ENCODE data around the gene ASAP2.

ASAP2 gene

DNA sequence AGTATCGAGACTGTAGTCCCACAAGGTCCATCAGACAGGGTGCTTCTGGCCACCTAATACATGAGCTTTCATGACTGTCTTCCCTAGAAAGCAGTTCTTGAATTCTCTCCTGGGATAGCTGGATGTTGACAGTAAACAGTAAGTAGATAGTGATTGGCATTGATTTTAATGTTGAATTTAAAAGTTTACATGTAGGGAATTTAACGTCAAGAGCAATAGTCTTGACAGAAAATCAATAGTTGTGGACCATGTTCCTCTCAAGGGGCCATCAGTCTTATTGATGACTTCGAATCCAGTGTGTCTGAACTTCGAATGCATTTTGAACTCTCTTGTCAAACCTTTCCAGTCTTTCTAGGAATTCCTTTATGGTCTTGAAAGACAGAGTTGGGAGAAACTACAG lies 152.9 kb downstream of the ASAP2 start:
- Histone ChIP-seq H3K36me3 (ENCODE audit: control insufficient read depth, insufficient read depth, low read length) (peaks cover 21% of the 10 kb centered on the region; the same call in 1 of the 2 replicates), H3K27me3 (ENCODE audit: control insufficient read depth, insufficient read depth, low read length) (no peaks in the 10 kb centered on the region)

DNA sequence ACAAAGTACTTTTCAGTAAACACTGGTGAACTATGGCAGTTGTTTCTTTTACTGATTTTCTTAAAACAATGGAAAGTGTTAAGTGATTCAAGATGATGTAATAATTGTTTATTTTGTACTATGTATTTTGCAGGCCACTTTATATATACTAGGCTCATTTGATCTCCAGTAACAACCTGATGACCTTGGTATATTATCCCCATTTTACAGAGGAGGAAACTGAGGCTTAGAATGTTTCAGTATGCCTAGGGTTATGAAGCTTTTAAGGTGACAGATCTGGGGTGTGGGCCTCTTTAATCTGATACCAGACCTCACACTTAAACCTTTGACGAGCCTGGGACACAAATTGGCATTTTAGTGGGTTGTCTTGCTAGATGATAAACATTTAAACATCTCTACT lies 153.5 kb downstream of the ASAP2 start:
- Histone ChIP-seq H3K9ac (ENCODE audit: low read depth, low read length) (no peak overlapping the region), H3K4me1 (ENCODE audit: control insufficient read depth, insufficient read depth, low read length) (peaks cover 17% of the 10 kb centered on the region), H3K4me3 (ENCODE audit: low read depth, low read length) (no peak overlapping the region), H3K9me3 (ENCODE audit: control insufficient read depth, insufficient read depth, low read length) (no peaks in the 10 kb centered on the region), H3K27ac (ENCODE audit: low read depth, low read length) (no peak overlapping the region), H3K36me3 (ENCODE audit: control insufficient read depth, insufficient read depth, low read length) (peaks cover 21% of the 10 kb centered on the region; the same call in 1 of the 2 replicates), H3K27me3 (ENCODE audit: control insufficient read depth, insufficient read depth, low read length) (no peaks in the 10 kb centered on the region)

More for the DNA sequence above, 152.9 kb downstream of the ASAP2 start:
- no peak overlapping the region for H3K4me3 ChIP-seq (ENCODE audit: low read depth, low read length)
- H3K9ac ChIP-seq (ENCODE audit: low read depth, low read length), result no peak overlapping the region
- no peak overlapping the region for H3K27ac ChIP-seq (ENCODE audit: low read depth, low read length)
- no peaks in the 10 kb centered on the region for H3K9me3 ChIP-seq (ENCODE audit: control insufficient read depth, insufficient read depth, low read length)
- H3K4me1 ChIP-seq (ENCODE audit: control insufficient read depth, insufficient read depth, low read length), result peaks cover 19% of the 10 kb centered on the region

DNA sequence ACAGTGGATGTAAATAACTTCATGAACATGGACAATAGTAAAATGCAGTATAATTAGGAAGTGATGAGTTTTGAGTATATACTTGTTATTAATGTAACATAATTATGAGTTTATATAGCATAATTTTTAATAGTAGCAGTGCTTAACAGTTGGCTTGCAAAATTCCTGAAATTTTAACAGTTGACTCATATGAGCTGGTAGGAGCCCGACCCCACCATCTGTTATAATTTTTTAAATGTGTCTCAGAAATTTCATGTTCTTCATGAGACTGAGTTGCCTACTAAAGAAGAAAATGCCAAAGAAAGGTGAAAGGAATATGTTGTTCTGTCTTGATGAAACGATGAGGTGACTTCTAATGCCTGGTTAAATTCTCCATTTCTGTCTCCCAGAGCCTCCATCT lies 154.1 kb downstream of the ASAP2 start:
- H3K4me3 ChIP-seq (ENCODE audit: low read depth, low read length), result no peak overlapping the region
- no peak overlapping the region for H3K9ac ChIP-seq (ENCODE audit: low read depth, low read length)
- H3K36me3 ChIP-seq (ENCODE audit: control insufficient read depth, insufficient read depth, low read length), result peaks cover 25% of the 10 kb centered on the region; the same call in 1 of the 2 replicates
- H3K27ac ChIP-seq (ENCODE audit: low read depth, low read length), result no peak overlapping the region
- no peaks in the 10 kb centered on the region for H3K27me3 ChIP-seq (ENCODE audit: control insufficient read depth, insufficient read depth, low read length)
- H3K4me1 ChIP-seq (ENCODE audit: control insufficient read depth, insufficient read depth, low read length), result peaks cover 11% of the 10 kb centered on the region
- no peaks in the 10 kb centered on the region for H3K9me3 ChIP-seq (ENCODE audit: control insufficient read depth, insufficient read depth, low read length)

DNA sequence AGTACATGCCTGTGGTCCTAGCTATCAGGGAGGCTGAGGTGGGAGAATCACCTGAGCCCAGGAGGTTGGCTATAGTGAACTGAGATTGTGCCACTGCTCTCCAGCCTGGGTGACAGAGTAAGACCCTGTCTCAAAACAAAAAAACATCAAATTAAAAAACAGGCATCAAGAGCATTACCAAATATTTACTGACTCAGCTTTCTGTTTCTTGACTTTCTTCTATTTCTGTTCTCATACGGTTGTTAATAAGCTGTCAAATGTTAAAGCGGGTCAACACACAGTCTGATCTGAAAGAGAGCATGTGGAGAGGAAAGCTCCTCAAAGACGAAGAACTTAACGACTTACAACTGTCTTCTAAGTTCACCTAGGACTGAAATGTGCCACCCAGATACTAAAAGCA lies 157.8 kb downstream of the ASAP2 start:
- no peaks in the 10 kb centered on the region for H3K27me3 ChIP-seq (ENCODE audit: control insufficient read depth, insufficient read depth, low read length)
- no peak overlapping the region for H3K9ac ChIP-seq (ENCODE audit: low read depth, low read length)
- no peak overlapping the region for H3K4me3 ChIP-seq (ENCODE audit: low read depth, low read length)
- no peaks in the 10 kb centered on the region for H3K9me3 ChIP-seq (ENCODE audit: control insufficient read depth, insufficient read depth, low read length)
- no peaks in the 10 kb centered on the region for H3K4me1 ChIP-seq (ENCODE audit: control insufficient read depth, insufficient read depth, low read length)
- H3K27ac ChIP-seq (ENCODE audit: low read depth, low read length), result no peak overlapping the region
- peaks cover 12% of the 10 kb centered on the region; the same call in 1 of the 2 replicates for H3K36me3 ChIP-seq (ENCODE audit: control insufficient read depth, insufficient read depth, low read length)

DNA sequence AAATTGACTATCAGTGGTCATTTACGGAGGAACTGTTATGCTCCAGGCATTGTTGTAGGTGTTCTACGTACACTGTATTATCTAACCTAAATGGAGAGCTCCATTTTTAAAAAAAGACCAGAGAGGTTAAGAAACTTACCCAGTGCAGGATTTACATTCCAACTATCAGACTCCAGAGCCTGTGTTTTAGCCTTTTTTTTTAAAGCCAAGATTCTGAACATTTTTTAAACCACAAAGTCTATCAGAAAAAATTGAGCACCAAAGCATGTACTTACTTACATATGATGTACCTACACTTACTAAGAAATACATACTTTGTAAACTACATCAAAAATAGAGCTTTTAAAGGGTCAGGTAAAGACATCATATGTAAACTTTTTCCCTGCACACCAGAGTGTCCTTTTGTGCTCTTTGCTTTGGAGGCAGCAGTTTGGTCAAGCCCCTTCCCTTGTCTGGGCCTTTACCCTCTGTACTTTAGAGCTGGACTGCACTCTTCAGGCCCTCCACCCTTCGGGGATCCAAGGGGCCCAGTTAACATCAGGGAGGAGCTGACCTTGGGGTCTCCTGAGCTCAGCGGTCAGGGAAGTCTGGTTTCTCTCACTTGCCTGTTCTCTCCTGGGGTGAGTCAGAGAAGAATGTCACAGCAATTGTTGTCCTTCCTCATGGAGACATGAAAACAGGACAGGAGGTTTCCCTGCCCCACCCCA lies 158.3 kb downstream of the ASAP2 start:
- H3K27ac ChIP-seq (ENCODE audit: low read depth, low read length), result no peak overlapping the region
- H3K27me3 ChIP-seq (ENCODE audit: control insufficient read depth, insufficient read depth, low read length), result no peaks in the 10 kb centered on the region
- no peak overlapping the region for H3K9ac ChIP-seq (ENCODE audit: low read depth, low read length)
- H3K36me3 ChIP-seq (ENCODE audit: control insufficient read depth, insufficient read depth, low read length), result peaks cover 8% of the 10 kb centered on the region; the same call in 1 of the 2 replicates
- H3K4me3 ChIP-seq (ENCODE audit: low read depth, low read length), result no peak overlapping the region
- H3K4me1 ChIP-seq (ENCODE audit: control insufficient read depth, insufficient read depth, low read length), result no peaks in the 10 kb centered on the region
- H3K9me3 ChIP-seq (ENCODE audit: control insufficient read depth, insufficient read depth, low read length), result no peaks in the 10 kb centered on the region

DNA sequence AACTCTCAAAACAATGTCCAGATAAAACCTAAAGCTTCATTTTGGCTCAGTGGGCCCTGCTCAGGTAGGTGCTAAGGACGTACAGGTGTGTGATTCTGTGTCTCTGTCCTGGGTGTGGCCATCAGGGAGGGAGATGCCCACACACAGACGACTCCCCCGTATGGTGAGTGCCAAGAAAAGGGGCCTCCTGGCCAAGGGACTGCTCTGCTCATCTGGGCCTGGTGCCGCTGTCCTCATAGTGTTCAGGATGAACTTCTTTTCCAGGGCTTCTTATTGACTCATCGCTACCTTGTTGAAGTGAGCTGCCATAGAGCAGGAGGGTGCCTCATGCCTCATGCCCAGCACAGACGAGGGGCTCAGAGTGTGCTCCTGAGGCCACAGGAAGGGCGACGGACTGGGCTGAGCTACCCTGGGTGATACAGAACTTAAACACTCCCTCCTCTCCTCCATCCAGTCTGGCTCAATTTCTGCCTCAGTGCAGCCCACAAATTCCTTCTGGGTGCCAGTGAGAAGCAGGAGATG lies 158.9 kb downstream of the ASAP2 start:
- peaks cover 9% of the 10 kb centered on the region; the same call in 1 of the 2 replicates for H3K36me3 ChIP-seq (ENCODE audit: control insufficient read depth, insufficient read depth, low read length)
- H3K27me3 ChIP-seq (ENCODE audit: control insufficient read depth, insufficient read depth, low read length), result no peaks in the 10 kb centered on the region
- no peak overlapping the region for H3K27ac ChIP-seq (ENCODE audit: low read depth, low read length)
- H3K9me3 ChIP-seq (ENCODE audit: control insufficient read depth, insufficient read depth, low read length), result no peaks in the 10 kb centered on the region
- H3K4me1 ChIP-seq (ENCODE audit: control insufficient read depth, insufficient read depth, low read length), result no peaks in the 10 kb centered on the region
- no peak overlapping the region for H3K4me3 ChIP-seq (ENCODE audit: low read depth, low read length)
- H3K9ac ChIP-seq (ENCODE audit: low read depth, low read length), result no peak overlapping the region

DNA sequence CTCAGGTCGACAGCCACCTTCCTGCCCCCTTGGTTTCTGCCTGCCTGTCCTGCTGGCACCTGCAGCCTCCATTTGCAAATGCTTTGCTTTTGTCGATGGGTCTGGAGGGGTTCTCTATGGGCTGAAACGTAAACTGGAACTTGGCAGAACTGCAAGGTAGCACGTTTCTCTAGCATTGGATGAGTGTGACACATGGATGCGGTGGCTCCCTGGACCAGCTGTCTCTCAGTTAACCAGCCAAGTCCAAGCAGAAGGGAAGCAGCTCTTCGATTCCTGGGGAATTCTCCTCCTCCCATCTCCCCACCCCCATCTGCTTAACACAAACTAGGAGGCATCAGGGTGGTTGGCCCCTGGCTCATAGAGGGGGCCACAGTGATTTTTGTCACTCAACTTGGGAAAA lies 159.4 kb downstream of the ASAP2 start:
- no peak overlapping the region for H3K9ac ChIP-seq (ENCODE audit: low read depth, low read length)
- H3K27me3 ChIP-seq (ENCODE audit: control insufficient read depth, insufficient read depth, low read length), result no peaks in the 10 kb centered on the region
- no peak overlapping the region for H3K27ac ChIP-seq (ENCODE audit: low read depth, low read length)
- no peaks in the 10 kb centered on the region for H3K4me1 ChIP-seq (ENCODE audit: control insufficient read depth, insufficient read depth, low read length)
- no peaks in the 10 kb centered on the region for H3K9me3 ChIP-seq (ENCODE audit: control insufficient read depth, insufficient read depth, low read length)
- H3K36me3 ChIP-seq (ENCODE audit: control insufficient read depth, insufficient read depth, low read length), result peaks cover 9% of the 10 kb centered on the region; the same call in 1 of the 2 replicates
- H3K4me3 ChIP-seq (ENCODE audit: low read depth, low read length), result no peak overlapping the region

DNA sequence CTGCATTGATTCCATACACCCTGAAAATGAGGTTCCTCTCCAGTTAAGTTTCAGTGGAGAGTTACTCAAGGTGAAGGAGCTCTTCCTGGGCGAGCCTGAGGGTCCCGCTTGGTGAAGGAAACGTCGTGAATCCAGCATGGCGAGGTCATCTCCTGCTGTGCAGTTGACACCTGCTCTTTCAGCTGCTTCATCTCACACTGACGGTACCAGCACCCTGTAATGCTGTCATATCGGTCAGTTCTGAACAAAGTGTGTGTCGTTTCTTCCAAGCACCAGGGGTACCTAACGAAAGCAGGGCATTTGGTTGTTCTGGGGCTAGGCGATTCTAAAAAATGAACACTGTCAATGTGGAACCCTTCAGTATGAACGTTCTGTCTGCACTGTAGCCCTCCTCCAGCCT lies 164.1 kb downstream of the ASAP2 start:
- H3K36me3 ChIP-seq (ENCODE audit: control insufficient read depth, insufficient read depth, low read length), result peaks cover 4% of the 10 kb centered on the region; the same call in 1 of the 2 replicates
- no peak overlapping the region for H3K27ac ChIP-seq (ENCODE audit: low read depth, low read length)
- H3K4me1 ChIP-seq (ENCODE audit: control insufficient read depth, insufficient read depth, low read length), result no peaks in the 10 kb centered on the region
- H3K4me3 ChIP-seq (ENCODE audit: low read depth, low read length), result no peak overlapping the region
- H3K9me3 ChIP-seq (ENCODE audit: control insufficient read depth, insufficient read depth, low read length), result no peaks in the 10 kb centered on the region
- H3K9ac ChIP-seq (ENCODE audit: low read depth, low read length), result no peak overlapping the region
- no peaks in the 10 kb centered on the region for H3K27me3 ChIP-seq (ENCODE audit: control insufficient read depth, insufficient read depth, low read length)

DNA sequence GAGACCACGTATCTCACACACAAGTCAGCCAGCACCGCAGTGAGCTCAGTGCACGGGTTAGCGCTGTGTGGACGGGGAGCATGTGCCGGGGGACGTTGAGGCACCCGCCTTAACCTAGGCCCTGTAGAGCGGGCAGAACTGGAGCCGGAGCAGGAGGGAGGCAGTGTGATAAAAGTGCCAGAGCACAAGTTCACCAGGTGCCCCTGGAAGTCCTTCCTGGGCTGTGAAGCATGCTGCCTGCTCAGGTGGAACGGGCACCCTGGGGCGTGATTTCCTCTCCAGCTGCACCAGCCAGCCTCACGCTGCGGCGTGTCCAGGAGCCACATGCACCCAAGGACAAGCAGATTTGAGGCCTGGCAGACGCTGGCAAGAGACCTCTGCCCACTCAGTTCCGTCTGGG lies 166.4 kb downstream of the ASAP2 start:
- Histone ChIP-seq H3K27ac (ENCODE audit: low read depth, low read length) (no peak overlapping the region), H3K9me3 (ENCODE audit: control insufficient read depth, insufficient read depth, low read length) (no peaks in the 10 kb centered on the region), H3K9ac (ENCODE audit: low read depth, low read length) (no peak overlapping the region), H3K4me1 (ENCODE audit: control insufficient read depth, insufficient read depth, low read length) (peaks cover 7% of the 10 kb centered on the region), H3K36me3 (ENCODE audit: control insufficient read depth, insufficient read depth, low read length) (0 out of 2 replicates have a peak, but pooled peaks cover 2% of the 10 kb centered on the region), H3K27me3 (ENCODE audit: control insufficient read depth, insufficient read depth, low read length) (no peaks in the 10 kb centered on the region), H3K4me3 (ENCODE audit: low read depth, low read length) (no peak overlapping the region)

DNA sequence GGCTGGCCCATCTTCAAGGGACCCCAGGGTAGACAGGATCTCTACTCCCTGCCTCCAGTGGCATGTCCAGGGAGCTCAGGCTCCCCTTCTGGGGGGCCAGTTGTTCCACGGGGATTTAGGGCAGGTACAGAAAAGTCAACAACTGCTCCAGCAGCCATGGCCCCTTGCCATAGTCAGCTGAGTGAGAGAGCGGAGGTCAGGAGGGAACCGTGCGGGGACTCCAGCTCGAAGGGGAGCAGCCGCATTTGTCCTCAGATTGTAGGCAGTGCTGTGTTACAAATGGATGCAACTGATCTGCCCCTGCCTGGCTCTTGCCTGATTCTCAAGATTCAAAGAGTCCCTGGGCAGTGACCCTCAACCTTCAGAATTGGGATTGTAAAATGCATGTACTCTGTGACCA lies 166.9 kb downstream of the ASAP2 start:
- Histone ChIP-seq H3K9ac (ENCODE audit: low read depth, low read length) (no peak overlapping the region), H3K36me3 (ENCODE audit: control insufficient read depth, insufficient read depth, low read length) (0 out of 2 replicates have a peak, but pooled peaks cover 2% of the 10 kb centered on the region), H3K4me3 (ENCODE audit: low read depth, low read length) (no peak overlapping the region), H3K9me3 (ENCODE audit: control insufficient read depth, insufficient read depth, low read length) (no peaks in the 10 kb centered on the region), H3K27ac (ENCODE audit: low read depth, low read length) (no peak overlapping the region), H3K4me1 (ENCODE audit: control insufficient read depth, insufficient read depth, low read length) (peaks cover 8% of the 10 kb centered on the region), H3K27me3 (ENCODE audit: control insufficient read depth, insufficient read depth, low read length) (no peaks in the 10 kb centered on the region)

DNA sequence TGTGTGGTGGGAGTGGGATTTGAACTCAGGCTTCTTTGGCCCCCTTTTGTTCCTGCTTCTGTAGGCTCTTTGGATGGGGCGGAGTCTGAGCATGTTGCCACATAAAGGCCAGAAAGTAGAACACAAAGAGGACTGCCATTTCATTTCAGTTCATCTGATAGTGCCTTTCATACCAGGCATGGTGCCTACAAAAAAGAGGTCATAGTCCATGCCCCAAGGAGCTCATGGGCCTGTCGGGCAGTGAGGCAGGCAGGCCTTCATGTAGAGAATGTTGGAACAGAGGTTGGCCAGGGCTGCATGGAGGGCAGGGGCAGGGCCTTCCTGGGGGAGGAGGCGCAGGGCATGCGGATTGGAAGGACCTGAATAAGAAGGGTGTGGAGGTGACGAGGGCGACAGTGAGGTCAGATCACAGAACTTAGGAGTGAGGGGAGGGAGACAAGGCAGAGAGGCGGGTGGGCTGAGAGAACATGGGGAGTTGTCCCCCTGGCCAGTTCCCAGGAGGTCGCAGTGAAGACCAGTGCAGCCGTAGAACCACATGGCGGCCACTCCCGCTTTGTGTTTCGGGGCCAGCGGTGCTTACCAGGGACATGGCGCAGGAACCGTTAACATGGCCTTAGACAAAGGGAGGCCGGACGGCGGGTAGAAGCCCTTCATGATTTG lies 167.6 kb downstream of the ASAP2 start:
- Histone ChIP-seq H3K9me3 (ENCODE audit: control insufficient read depth, insufficient read depth, low read length) (no peaks in the 10 kb centered on the region), H3K9ac (ENCODE audit: low read depth, low read length) (no peak overlapping the region), H3K27ac (ENCODE audit: low read depth, low read length) (no peak overlapping the region), H3K27me3 (ENCODE audit: control insufficient read depth, insufficient read depth, low read length) (no peaks in the 10 kb centered on the region), H3K4me1 (ENCODE audit: control insufficient read depth, insufficient read depth, low read length) (peaks cover 8% of the 10 kb centered on the region), H3K36me3 (ENCODE audit: control insufficient read depth, insufficient read depth, low read length) (0 out of 2 replicates have a peak, but pooled peaks cover 2% of the 10 kb centered on the region), H3K4me3 (ENCODE audit: low read depth, low read length) (no peak overlapping the region)
